Stimulated activated CD4-positive, alpha-beta T cell treated with anti-CD3 and anti-CD28 coated beads, TNF-alpha, amount 100 ng/mL, for 1 hour (primary cell): ENCODE data around the gene ZNF841.
A peak's percentile ranks its signal among the peaks of the same experiment; 100 is the strongest.
"Not testable (repeated sequence)": the region's sequence is repeated elsewhere in the genome, so short reads cannot be mapped to it uniquely, and the experiment has no call there.

Experiments used
- DNase-seq, 3 donors: peaks; one replicate each; pipeline ENCODE4 v3.0.0-alpha.2; 2020; ENCODE audit warnings: low read depth in 3 of 3, low spot score in 1 of 3

ZNF841 gene

GRCh38 chr19:52069653-52070052 lies 25.9 kb downstream of the ZNF841 start:
- DNase-seq: no peak

- DNase-seq: no peak
These were observed 29.2 kb downstream of the ZNF841 start for GRCh38 chr19:52066258-52066863.

GRCh38 chr19:52065399-52065798 lies 30.2 kb downstream of the ZNF841 start:
- DNase-seq: no peak

GRCh38 chr19:52056480-52056879 lies 39.1 kb downstream of the ZNF841 start:
- not testable (repeated sequence) for DNase-seq

- DNase-seq: not testable (repeated sequence)
These were observed 43.8 kb downstream of the ZNF841 start for GRCh38 chr19:52051736-52052135.

GRCh38 chr19:52048555-52049501 lies 46.7 kb downstream of the ZNF841 start, which contains the start of gene ZNF432:
Gene ZNF432 (minus strand): TSS chr19:52048838. CDS start chr19:52046868, 1,970 bp downstream.
- DNase-seq: peak; percentile 51 to 69 (median 66)

GRCh38 chr19:52039169-52039568 lies 56.4 kb downstream of the ZNF841 start:
- no peak for DNase-seq

- DNase-seq: no peak
These were observed 61.4 kb downstream of the ZNF841 start for GRCh38 chr19:52034051-52034728.

GRCh38 chr19:52028780-52029123 lies 66.8 kb downstream of the ZNF841 start:
- DNase-seq: no peak

- peak; percentile 45 to 73 (median 59) for DNase-seq
These were observed 67.4 kb downstream of the ZNF841 start, which contains the start of gene ZNF614 for GRCh38 chr19:52028027-52028779. Gene ZNF614 (minus strand): TSS chr19:52028379. CDS start chr19:52025745, 2,634 bp downstream.

GRCh38 chr19:52026255-52026990 lies 69.1 kb downstream of the ZNF841 start:
- not testable (repeated sequence) for DNase-seq

- DNase-seq: not testable (repeated sequence)
These were observed 71.1 kb downstream of the ZNF841 start for GRCh38 chr19:52024478-52024877.

GRCh38 chr19:52022193-52022592 lies 73.4 kb downstream of the ZNF841 start:
- DNase-seq: no peak

- DNase-seq: no peak
These were observed 75.1 kb downstream of the ZNF841 start for GRCh38 chr19:52020506-52020905.
